WERI-Rb-1 (cell line): ENCODE results near the gene VPS39.

Experiments used
- DNase-seq: peaks from one replicate; pipeline ENCODE4 v3.0.0-alpha.2; 2020
- H3K27ac ChIP-seq: fragments of 250-450 bp; sonication (Bioruptor Pico); 2 replicates; pipeline ENCODE4 v1.5.1; 2020; ENCODE audit warnings: mild to moderate bottlenecking, moderate library complexity
- H3K27me3 ChIP-seq: fragments of 250-450 bp; sonication (Bioruptor Pico); 2 replicates; pipeline ENCODE4 v1.5.1; 2021; ENCODE audit warnings: mild to moderate bottlenecking, low read depth, moderate library complexity; ENCODE audit not compliant: insufficient read depth, severe bottlenecking
- H3K36me3 ChIP-seq: fragments of 250-450 bp; sonication (Bioruptor Pico); 2 replicates; pipeline ENCODE4 v1.5.1; 2020; ENCODE audit warnings: mild to moderate bottlenecking, moderate library complexity
- H3K4me3 ChIP-seq: 2 replicates; pipeline ENCODE4 v1.5.1; 2011; ENCODE audit warnings: low read depth, mild to moderate bottlenecking, control low read depth, low read length
- H3K9me3 ChIP-seq: fragments of 250-450 bp; sonication (Bioruptor Pico); 2 replicates; pipeline ENCODE4 v1.5.1; 2021; ENCODE audit warnings: mild to moderate bottlenecking, moderate library complexity; ENCODE audit not compliant: severe bottlenecking
- CTCF ChIP-seq: IDR thresholded peaks from 2 replicates; pipeline ENCODE4 v1.5.1; 2011; ENCODE audit warnings: low read depth, mild to moderate bottlenecking, control low read depth, inconsistent platforms, low read length

VPS39 gene

GRCh38 chr15:42207674-42208579, at the start of gene VPS39:
VPS39 (minus strand) TSS chr15:42208304; CDS start chr15:42208153, 151 bp downstream.
- DNase-seq: peak; percentile 88
- TF ChIP-seq CTCF: no peak
- H3K27me3 ChIP-seq: no peaks in the 10 kb centered on the region
- H3K4me3 ChIP-seq: peak within 1 kb of the TSS; percentile 89
- peaks cover 18% of the 10 kb centered on the region for H3K36me3 ChIP-seq
- H3K27ac ChIP-seq: peak within 1 kb of the TSS; percentile 78
- no peaks in the 10 kb centered on the region for H3K9me3 ChIP-seq

- no peak for TF ChIP-seq CTCF
- H3K4me3 ChIP-seq: no peak overlapping the region
- no peak overlapping the region for H3K27ac ChIP-seq
- H3K27me3 ChIP-seq: no peaks in the 10 kb centered on the region
- DNase-seq: no peak
- peaks cover 34% of the 10 kb centered on the region for H3K36me3 ChIP-seq
- peaks cover 9% of the 10 kb centered on the region for H3K9me3 ChIP-seq
These were observed 45.2 kb upstream of the VPS39 start for GRCh38 chr15:42253300-42253699.

GRCh38 chr15:42240823-42241222, 32.7 kb upstream of the VPS39 start:
- Histone ChIP-seq H3K27me3 (no peaks in the 10 kb centered on the region), H3K9me3 (no peaks in the 10 kb centered on the region), H3K36me3 (peaks cover 41% of the 10 kb centered on the region), H3K27ac (no peak overlapping the region), H3K4me3 (no peak overlapping the region)
- TF ChIP-seq CTCF: no peak
- no peak for DNase-seq

- no peaks in the 10 kb centered on the region for H3K27me3 ChIP-seq
- no peaks in the 10 kb centered on the region for H3K9me3 ChIP-seq
- DNase-seq: no peak
- no peak overlapping the region for H3K27ac ChIP-seq
- H3K4me3 ChIP-seq: no peak overlapping the region
- H3K36me3 ChIP-seq: peaks cover 48% of the 10 kb centered on the region
- no peak for TF ChIP-seq CTCF
These were observed 31.6 kb upstream of the VPS39 start for GRCh38 chr15:42239528-42240182.

GRCh38 chr15:42233107-42233506, 25.0 kb upstream of the VPS39 start:
- Histone ChIP-seq H3K27me3 (no peaks in the 10 kb centered on the region), H3K9me3 (no peaks in the 10 kb centered on the region), H3K36me3 (peaks cover 62% of the 10 kb centered on the region), H3K27ac (no peak overlapping the region), H3K4me3 (no peak overlapping the region)
- no peak for TF ChIP-seq CTCF
- DNase-seq: no peak
